ENCODE results near the gene ZIC1.

GRCh38 chr3:147373301-147373700 lies 35.9 kb upstream of the ZIC1 start:
- no peak for TF ChIP-seq CTCF (IDR thresholded peaks at IDR 0.05)
- no peak for TF ChIP-seq POLR2AphosphoS5 (IDR thresholded peaks at IDR 0.05)
- TF ChIP-seq POLR2A (IDR thresholded peaks at IDR 0.05), result no peak
- TF ChIP-seq EP300 (IDR thresholded peaks at IDR 0.05; ENCODE audit: low read depth), result no peak
